PC-9 (cell line): Measurements from ENCODE around the gene DTNBP1. TPM values are rescaled to one million over a fixed set of nuclear protein-coding genes. Genes with fewer than 3 reads are reported as not detected.
A peak's percentile ranks its signal among the peaks of the same experiment; 100 is the strongest.

Experiments used
- BruUV-seq: library from RNA; stranded (reverse); fragments of 400-500 nt; replicated peaks from 2 replicates; lab custom pipeline; 2021; lab: Mats Ljungman, UMichigan
- CTCF ChIA-PET: fragments of 300-600 bp; sonication (Branson Sonifier 250); formaldehyde crosslinking; loops from one replicate; lab custom pipeline; 2022; ENCODE audit warnings: antibody characterized with exemption; lab: Charles Lee
- POLR2A ChIA-PET: fragments of 300-600 bp; sonication (Branson Sonifier 250); formaldehyde crosslinking; loops from one replicate; lab custom pipeline; 2022; ENCODE audit warnings: antibody characterized with exemption; ENCODE audit not compliant: unreplicated experiment; lab: Charles Lee
- DNase-seq, 2 experiments: peaks; one replicate each; pipeline versions ENCODE4 v3.0.0 to v3.0.0-alpha.2; 2015 to 2022; ENCODE audit warnings: mixed read lengths in 1 of 2
- H2AFZ ChIP-seq: fragments of 200-600 bp; sonication (generic); 2 replicates; pipeline ENCODE4 v1.8.1; 2017; ENCODE audit warnings: antibody characterized with exemption
- H3F3A ChIP-seq: fragments of 200-600 bp; sonication (generic); 2 replicates; pipeline ENCODE4 v1.8.1; 2017; ENCODE audit warnings: antibody characterized with exemption, mild to moderate bottlenecking, low read depth; ENCODE audit not compliant: insufficient read depth
- H3K27ac ChIP-seq: fragments of 200-600 bp; sonication (generic); 2 replicates; pipeline ENCODE4 v1.6.1; 2016; ENCODE audit warnings: mixed run types
- H3K27me3 ChIP-seq: fragments of 200-600 bp; sonication (generic); 2 replicates; pipeline ENCODE4 v1.6.1; 2016; ENCODE audit warnings: low read depth, mixed run types; ENCODE audit not compliant: insufficient read depth
- H3K36me3 ChIP-seq: fragments of 200-600 bp; sonication (generic); 2 replicates; pipeline ENCODE4 v1.6.1; 2016; ENCODE audit warnings: low read depth, mixed run types
- H3K4me1 ChIP-seq: fragments of 200-600 bp; sonication (generic); replicated peaks from 2 replicates; pipeline ENCODE4 v1.6.1; 2016; ENCODE audit warnings: mixed run types; ENCODE audit not compliant: insufficient read depth
- H3K4me2 ChIP-seq: fragments of 200-600 bp; sonication (generic); 2 replicates; pipeline ENCODE4 v1.6.1; 2017; ENCODE audit warnings: mixed run types
- H3K4me3 ChIP-seq: fragments of 200-600 bp; sonication (generic); 2 replicates; pipeline ENCODE4 v1.6.1; 2016; ENCODE audit warnings: mixed run types
- H3K79me2 ChIP-seq: fragments of 200-600 bp; sonication (generic); 2 replicates; pipeline ENCODE4 v1.6.1; 2017; ENCODE audit warnings: low read depth, mixed run types
- H3K9me2 ChIP-seq: fragments of 200-600 bp; sonication (generic); 2 replicates; pipeline ENCODE4 v1.8.1; 2017; ENCODE audit warnings: mild to moderate bottlenecking; ENCODE audit not compliant: insufficient read depth
- H3K9me3 ChIP-seq: fragments of 200-600 bp; sonication (generic); 2 replicates; pipeline ENCODE4 v1.8.1; 2016; ENCODE audit warnings: low read depth; ENCODE audit not compliant: insufficient read depth
- H4K20me1 ChIP-seq: fragments of 200-600 bp; sonication (generic); 2 replicates; pipeline ENCODE4 v1.8.1; 2017; ENCODE audit not compliant: insufficient read depth
- CTCF ChIP-seq: fragments of 200-600 bp; sonication (generic); conservative IDR thresholded peaks from 2 replicates; pipeline ENCODE4 v1.6.1; 2017; ENCODE audit warnings: mixed run types, antibody characterized with exemption, mild to moderate bottlenecking, moderate library complexity
- EZH2 ChIP-seq: fragments of 200-600 bp; sonication (generic); IDR thresholded peaks from 2 replicates; pipeline ENCODE4 v1.8.0; 2017; ENCODE audit warnings: antibody characterized with exemption, low read depth
- intact Hi-C: fragments of 100-400 bp; cut with micrococcal nuclease; formaldehyde crosslinking; loops from one replicate; pipeline ENCODE4 v1.10.0; 2022; ENCODE audit not compliant: unreplicated experiment
- total RNA-seq: library from RNA; stranded (reverse); gene quantifications from 2 replicates; pipeline ENCODE4 v1.2.3, GENCODE V29; 2021

DTNBP1 gene
- total RNA-seq, 1 experiment from 2014 or later: 9.1 TPM

- Histone ChIP-seq H3K4me3 (no peak overlapping the region), H3K27ac (no peak overlapping the region), H3K79me2 (no peaks in the 10 kb centered on the region), H3F3A (no peaks in the 10 kb centered on the region), H3K4me2 (no peak overlapping the region), H3K9me3 (no peaks in the 10 kb centered on the region), H3K4me1 (no peaks in the 10 kb centered on the region), H3K27me3 (no peaks in the 10 kb centered on the region), H3K9me2 (no peaks in the 10 kb centered on the region), H2AFZ (no peak overlapping the region), H4K20me1 (no peaks in the 10 kb centered on the region; the same call in 1 of the 2 replicates), H3K36me3 (no peaks in the 10 kb centered on the region)
- ChIA-PET CTCF (no interaction called here), POLR2A (interaction anchor here (0.6 kb wide), 1 partner anchor 105 kb away, joined by 5 read pairs; no protein-coding TSS in a partner anchor)
- intact Hi-C loops: no loop called here
- BruUV-seq: no TSS peak
- TF ChIP-seq CTCF: 0 out of 2 replicates have a peak, but pooled peaks have one; percentile 17
- TF ChIP-seq EZH2: no peak
- DNase-seq: no peak
These were observed 150.7 kb downstream of the DTNBP1 start for GRCh38 chr6:15512126-15512525.

GRCh38 chr6:15511248-15512125, 151.3 kb downstream of the DTNBP1 start:
- H3K4me2 ChIP-seq: no peak overlapping the region
- H3K9me3 ChIP-seq: no peaks in the 10 kb centered on the region
- no peaks in the 10 kb centered on the region for H3K9me2 ChIP-seq
- no peak for TF ChIP-seq CTCF
- TF ChIP-seq EZH2: no peak
- no peaks in the 10 kb centered on the region for H3K79me2 ChIP-seq
- H3K36me3 ChIP-seq: no peaks in the 10 kb centered on the region
- no TSS peak for BruUV-seq
- H2AFZ ChIP-seq: no peak overlapping the region
- no peak overlapping the region for H3K4me3 ChIP-seq
- no peaks in the 10 kb centered on the region for H3K27me3 ChIP-seq
- no peaks in the 10 kb centered on the region; the same call in 1 of the 2 replicates for H4K20me1 ChIP-seq
- H3K27ac ChIP-seq: no peak overlapping the region
- ChIA-PET POLR2A (interaction anchor here (0.6 kb wide), 1 partner anchor 106 kb away, joined by 5 read pairs; no protein-coding TSS in a partner anchor), CTCF (interaction anchor here (0.6 kb wide), 1 partner anchor 42 kb away, joined by 3 read pairs; no protein-coding TSS in a partner anchor)
- no peaks in the 10 kb centered on the region for H3F3A ChIP-seq
- no peaks in the 10 kb centered on the region for H3K4me1 ChIP-seq
- DNase-seq: no peak
- intact Hi-C loops: no loop called here

- intact Hi-C loops: no loop called here
- no peaks in the 10 kb centered on the region; the same call in 1 of the 2 replicates for H3K36me3 ChIP-seq
- H3K79me2 ChIP-seq: no peaks in the 10 kb centered on the region
- no peak for DNase-seq
- H3K9me3 ChIP-seq: no peaks in the 10 kb centered on the region
- ChIA-PET CTCF (no interaction called here), POLR2A (no interaction called here)
- TF ChIP-seq EZH2 (no peak), CTCF (no peak)
- no peaks in the 10 kb centered on the region for H3K4me1 ChIP-seq
- H3K27ac ChIP-seq: no peak overlapping the region
- H3K9me2 ChIP-seq: no peaks in the 10 kb centered on the region
- H3K27me3 ChIP-seq: no peaks in the 10 kb centered on the region
- no peaks in the 10 kb centered on the region; the same call in none of the 2 replicates for H4K20me1 ChIP-seq
- BruUV-seq: no TSS peak
- H3F3A ChIP-seq: no peaks in the 10 kb centered on the region
- no peak overlapping the region for H3K4me3 ChIP-seq
- H2AFZ ChIP-seq: no peak overlapping the region
- H3K4me2 ChIP-seq: no peak overlapping the region
These were observed 152.1 kb downstream of the DTNBP1 start for GRCh38 chr6:15510536-15511247.
